ENCODE measurements around the gene MSI1.

The MSI1 gene

GRCh38 chr12:120317224-120318105, 51.5 kb downstream of the MSI1 start:
- peak; percentile 99 for DNase-seq

- DNase-seq, result peak; percentile 41
These were observed 52.2 kb downstream of the MSI1 start for GRCh38 chr12:120316798-120317223.

GRCh38 chr12:120314220-120314619, 54.7 kb downstream of the MSI1 start:
- DNase-seq, result no peak

- DNase-seq, result peak; percentile 82
These were observed 66.8 kb downstream of the MSI1 start, which contains the start of gene SIRT4 for GRCh38 chr12:120301962-120302815. TSS of gene SIRT4 (plus strand) at chr12:120302321. CDS start at chr12:120303562, 1,241 bp downstream.

GRCh38 chr12:120292661-120293531, 76.1 kb downstream of the MSI1 start, which contains the start of gene RNU4-1:
TSS of gene RNU4-1 (minus strand) at chr12:120293237.
- DNase-seq, result peak; percentile 93

GRCh38 chr12:120292411-120292660, 76.6 kb downstream of the MSI1 start:
- no peak for DNase-seq

All from GF-D8 (cell line).